HEK293T (cell line): ENCODE results near the gene SSNA1.

ENCODE experiments used
- CTCF ChIA-PET: fragments of 350-600 bp; formaldehyde crosslinking; extraction: SDS; loops from one replicate; lab custom pipeline; 2021; ENCODE audit warnings: antibody characterized with exemption, inconsistent platforms; lab: Yijun Ruan, JAX
- POLR2A ChIA-PET: fragments of 350-600 bp; formaldehyde crosslinking; extraction: SDS; loops from one replicate; lab custom pipeline; 2020; ENCODE audit warnings: antibody characterized with exemption, inconsistent platforms; lab: Yijun Ruan, JAX
- DNase-seq: peaks from one replicate; pipeline ENCODE4 v3.0.0; 2012; ENCODE audit warnings: mixed read lengths; ENCODE audit errors: extremely low spot score
- ARNT ChIP-seq: fragments of 450-650 bp; IDR thresholded peaks from 2 replicates; pipeline ENCODE4 v1.6.1; 2017; ENCODE audit warnings: mild to moderate bottlenecking
- BHLHE40 ChIP-seq: fragments of 450-650 bp; IDR thresholded peaks from 2 replicates; pipeline ENCODE4 v1.6.1; 2016; ENCODE audit warnings: mild to moderate bottlenecking, moderate library complexity, borderline replicate concordance
- CTBP1 ChIP-seq: fragments of 450-650 bp; IDR thresholded peaks from 2 replicates; pipeline ENCODE4 v1.6.1; 2016; ENCODE audit warnings: borderline replicate concordance
- ELF4 ChIP-seq: fragments of 450-650 bp; IDR thresholded peaks from 2 replicates; pipeline ENCODE4 v1.6.1; 2017; ENCODE audit warnings: antibody characterized with exemption
- FOXA1 ChIP-seq: fragments of 450-650 bp; IDR thresholded peaks from 2 replicates; pipeline ENCODE4 v1.6.1; 2016; ENCODE audit warnings: mild to moderate bottlenecking
- FOXK2 ChIP-seq: fragments of 450-650 bp; IDR thresholded peaks from 2 replicates; pipeline ENCODE4 v1.6.1; 2016; ENCODE audit warnings: mild to moderate bottlenecking
- FOXM1 ChIP-seq: fragments of 450-650 bp; IDR thresholded peaks from 2 replicates; pipeline ENCODE4 v1.6.1; 2017; ENCODE audit warnings: mild to moderate bottlenecking, borderline replicate concordance
- HDGF ChIP-seq: fragments of 450-650 bp; IDR thresholded peaks from 2 replicates; pipeline ENCODE4 v1.6.1; 2017; ENCODE audit warnings: antibody characterized with exemption, borderline replicate concordance
- L3MBTL2 ChIP-seq: fragments of 450-650 bp; conservative IDR thresholded peaks from 2 replicates; pipeline ENCODE4 v1.6.1; 2016; ENCODE audit warnings: mild to moderate bottlenecking
- LEF1 ChIP-seq: fragments of 450-650 bp; IDR thresholded peaks from 2 replicates; pipeline ENCODE4 v1.6.1; 2017; ENCODE audit warnings: mild to moderate bottlenecking, borderline replicate concordance
- NFRKB ChIP-seq: fragments of 450-650 bp; IDR thresholded peaks from 2 replicates; pipeline ENCODE4 v1.6.1; 2016; ENCODE audit warnings: mild to moderate bottlenecking, moderate library complexity
- PKNOX1 ChIP-seq: fragments of 450-650 bp; IDR thresholded peaks from 2 replicates; pipeline ENCODE4 v1.6.1; 2016
- SP1 ChIP-seq: fragments of 450-650 bp; IDR thresholded peaks from 2 replicates; pipeline ENCODE4 v1.6.1; 2017
- SUZ12 ChIP-seq: fragments of 450-650 bp; IDR thresholded peaks from 2 replicates; pipeline ENCODE4 v1.6.1; 2016; ENCODE audit warnings: mild to moderate bottlenecking
- TARDBP ChIP-seq: fragments of 450-650 bp; IDR thresholded peaks from 2 replicates; pipeline ENCODE4 v1.6.1; 2016
- ZNF384 ChIP-seq: fragments of 450-650 bp; IDR thresholded peaks from 2 replicates; pipeline ENCODE4 v1.6.1; 2016

Gene SSNA1

GRCh38 chr9:137186385-137186784, 2.1 kb upstream of the SSNA1 start:
- DNase-seq, result no peak
- ChIA-PET CTCF (no interaction called here), POLR2A (interaction anchor here (1.1 kb wide), 1 partner anchor 12 kb away, joined by 3 read pairs; no protein-coding TSS in a partner anchor)
- TF ChIP-seq L3MBTL2, result no peak
- no peak for TF ChIP-seq HDGF
- TF ChIP-seq TARDBP, result no peak

GRCh38 chr9:137187386-137187785, 1.1 kb upstream of the SSNA1 start:
- no peak for TF ChIP-seq FOXK2
- no peak for TF ChIP-seq BHLHE40
- TF ChIP-seq LEF1, result no peak
- no peak for TF ChIP-seq SP1
- no peak for TF ChIP-seq FOXM1
- no peak for TF ChIP-seq TARDBP
- no peak for TF ChIP-seq HDGF
- TF ChIP-seq FOXA1, result no peak
- ChIA-PET CTCF (no interaction called here), POLR2A (interaction anchor here (0.8 to 2.7 kb wide), 10 partner anchors 11 to 58 kb away, joined by 3 to 19 read pairs (median 10); partner anchors contain the start of genes CYSRT1, NDOR1, RNF208 and TMEM203)
- DNase-seq, result no peak

GRCh38 chr9:137188086-137188489, 388 bp upstream of the SSNA1 start:
- CTCF ChIA-PET, result no interaction called here
- DNase-seq, result no peak
- POLR2A ChIA-PET, result interaction anchor here (0.8 to 2.7 kb wide), 13 partner anchors 10 to 102 kb away, joined by 3 to 19 read pairs (median 6); partner anchors contain the start of genes LRRC26, MAN1B1, NDOR1 and RNF208
- TF ChIP-seq ZNF384 (no peak), SUZ12 (no peak), ARNT (no peak), BHLHE40 (no peak), ELF4 (no peak), FOXM1 (no peak), FOXK2 (no peak), SP1 (no peak), CTBP1 (no peak), NFRKB (no peak), LEF1 (no peak), PKNOX1 (no peak), TARDBP (no peak)

GRCh38 chr9:137189297-137190295, 1.1 kb downstream of the SSNA1 start:
- TF ChIP-seq PKNOX1 (no peak), SP1 (no peak), FOXK2 (no peak), NFRKB (no peak), CTBP1 (no peak), LEF1 (no peak), L3MBTL2 (no peak), FOXM1 (no peak), SUZ12 (no peak), ELF4 (no peak)
- no peak for DNase-seq

GRCh38 chr9:137190315-137190856, 1.9 kb downstream of the SSNA1 start:
- no peak for DNase-seq
- no peak for TF ChIP-seq FOXK2
- no peak for TF ChIP-seq L3MBTL2
- TF ChIP-seq SUZ12, result no peak
- TF ChIP-seq HDGF, result no peak
- TF ChIP-seq SP1, result no peak
- no peak for TF ChIP-seq NFRKB
- no peak for TF ChIP-seq FOXM1
- no peak for TF ChIP-seq LEF1
- no peak for TF ChIP-seq TARDBP
- no peak for TF ChIP-seq ZNF384
- no peak for TF ChIP-seq FOXA1
- TF ChIP-seq ELF4, result no peak
- no peak for TF ChIP-seq CTBP1
- no peak for TF ChIP-seq PKNOX1
- CTCF ChIA-PET, result interaction anchor here (1.5 kb wide), 1 partner anchor 47 kb away, joined by 5 read pairs; no protein-coding TSS in a partner anchor
- POLR2A ChIA-PET, result interaction anchor here (1.1 to 2.7 kb wide), 5 partner anchors 8 to 60 kb away, joined by 3 to 19 read pairs (median 6); partner anchors contain the start of gene TPRN

More at GRCh38 chr9:137189297-137190295, 1.1 kb downstream of the SSNA1 start:
- POLR2A ChIA-PET, result interaction anchor here (0.7 to 2.7 kb wide), 21 partner anchors 9 to 103 kb away, joined by 3 to 19 read pairs (median 6); partner anchors contain the start of genes CYSRT1, LRRC26, MAN1B1 and NDOR1
- CTCF ChIA-PET, result interaction anchor here (1.3 to 1.5 kb wide), 2 partner anchors 47 to 60 kb away, joined by 3 to 5 read pairs; no protein-coding TSS in a partner anchor
